OCI-LY7 (cell line): Measurements from ENCODE around the gene UBAP2L.

Experiments used
- EZH2phosphoT487 ChIP-seq: fragments of 200-600 bp; sonication (generic); IDR thresholded peaks from 2 replicates; pipeline ENCODE4 v1.6.1; 2018; ENCODE audit warnings: low read depth, borderline replicate concordance, mild to moderate bottlenecking, mixed run types, antibody characterized with exemption, low read length, moderate library complexity, mixed read lengths
- TF ChIP-seq, protein P1 (sequence below): fragments of 200-600 bp; sonication (generic); conservative IDR thresholded peaks from 2 replicates; pipeline ENCODE4 v1.5.1; 2014; ENCODE audit warnings: mild to moderate bottlenecking, antibody characterized with exemption, low read length, moderate library complexity, mixed read lengths

DNA sequence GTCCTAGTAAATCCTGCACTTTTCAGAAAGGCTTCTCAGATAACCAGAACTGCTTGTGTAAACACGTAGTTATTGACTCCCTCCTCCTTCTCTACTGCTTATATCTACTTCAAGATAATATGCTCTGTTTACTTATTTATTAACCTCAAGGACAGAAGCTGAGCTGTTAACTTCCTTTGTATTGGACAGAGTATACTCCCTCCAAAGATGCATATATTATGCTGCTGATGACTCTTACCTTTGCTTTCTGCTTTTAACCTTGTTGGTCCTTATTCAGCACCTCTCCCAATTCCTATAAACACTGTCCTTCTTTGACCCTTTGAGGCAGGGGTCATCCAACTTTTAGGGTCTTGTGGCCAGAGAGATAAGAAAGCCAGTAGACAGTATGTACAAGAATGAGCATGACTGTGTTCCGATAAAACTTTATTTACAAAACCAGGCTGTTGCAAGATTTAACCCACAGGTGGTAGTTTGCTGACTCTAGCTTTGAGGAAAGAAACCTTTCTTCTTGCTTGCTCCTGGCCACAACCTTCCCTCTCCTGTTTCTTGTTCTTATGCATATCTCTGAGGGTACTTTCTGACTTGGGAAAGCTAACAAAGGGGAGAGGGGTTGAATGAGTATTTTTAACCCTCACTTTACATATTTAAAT lies 33.8 kb upstream of the UBAP2L start:
- TF ChIP-seq, protein P1, sequence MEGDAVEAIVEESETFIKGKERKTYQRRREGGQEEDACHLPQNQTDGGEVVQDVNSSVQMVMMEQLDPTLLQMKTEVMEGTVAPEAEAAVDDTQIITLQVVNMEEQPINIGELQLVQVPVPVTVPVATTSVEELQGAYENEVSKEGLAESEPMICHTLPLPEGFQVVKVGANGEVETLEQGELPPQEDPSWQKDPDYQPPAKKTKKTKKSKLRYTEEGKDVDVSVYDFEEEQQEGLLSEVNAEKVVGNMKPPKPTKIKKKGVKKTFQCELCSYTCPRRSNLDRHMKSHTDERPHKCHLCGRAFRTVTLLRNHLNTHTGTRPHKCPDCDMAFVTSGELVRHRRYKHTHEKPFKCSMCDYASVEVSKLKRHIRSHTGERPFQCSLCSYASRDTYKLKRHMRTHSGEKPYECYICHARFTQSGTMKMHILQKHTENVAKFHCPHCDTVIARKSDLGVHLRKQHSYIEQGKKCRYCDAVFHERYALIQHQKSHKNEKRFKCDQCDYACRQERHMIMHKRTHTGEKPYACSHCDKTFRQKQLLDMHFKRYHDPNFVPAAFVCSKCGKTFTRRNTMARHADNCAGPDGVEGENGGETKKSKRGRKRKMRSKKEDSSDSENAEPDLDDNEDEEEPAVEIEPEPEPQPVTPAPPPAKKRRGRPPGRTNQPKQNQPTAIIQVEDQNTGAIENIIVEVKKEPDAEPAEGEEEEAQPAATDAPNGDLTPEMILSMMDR, result no peak
- TF ChIP-seq EZH2phosphoT487, result no peak
